HG03558 (cell line): ENCODE results near the gene TBC1D3K.
"Not testable (repeated sequence)": the region's sequence is repeated elsewhere in the genome, so short reads cannot be mapped to it uniquely, and the experiment has no call there.

Experiments
- ATAC-seq: cut with Tn5 transposase; IDR thresholded peaks from one replicate; pipeline ENCODE4 v1.9.1; 2021; ENCODE audit warnings: moderate number of reproducible peaks; ENCODE audit not compliant: unreplicated experiment; ENCODE audit errors: extremely low read depth

TBC1D3K gene

DNA sequence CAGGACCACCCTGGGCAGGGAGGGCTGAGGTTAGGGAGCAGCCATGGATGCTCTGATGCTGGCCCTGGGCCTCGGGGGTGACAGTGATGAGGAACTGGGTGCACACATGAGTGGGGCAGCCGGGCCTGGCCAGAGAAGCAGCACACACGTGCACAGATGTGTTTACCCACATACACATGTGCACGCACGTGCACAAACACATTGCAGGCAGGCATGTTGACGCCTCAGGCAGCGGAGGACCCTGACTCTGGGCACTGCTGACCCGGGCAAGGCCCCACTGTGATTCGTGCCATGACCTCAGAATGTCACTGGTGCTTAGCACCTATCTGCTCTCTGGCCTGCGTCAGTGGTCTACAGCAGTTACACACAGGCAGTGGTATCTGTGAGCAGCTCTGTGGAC is at the start of gene TBC1D3K:
TSS of gene TBC1D3K (plus strand) at position 301 of the 400 bp plus-strand sequence. CDS start 1,585 bp downstream, outside the sequence.
- ATAC-seq: not testable (repeated sequence)

DNA sequence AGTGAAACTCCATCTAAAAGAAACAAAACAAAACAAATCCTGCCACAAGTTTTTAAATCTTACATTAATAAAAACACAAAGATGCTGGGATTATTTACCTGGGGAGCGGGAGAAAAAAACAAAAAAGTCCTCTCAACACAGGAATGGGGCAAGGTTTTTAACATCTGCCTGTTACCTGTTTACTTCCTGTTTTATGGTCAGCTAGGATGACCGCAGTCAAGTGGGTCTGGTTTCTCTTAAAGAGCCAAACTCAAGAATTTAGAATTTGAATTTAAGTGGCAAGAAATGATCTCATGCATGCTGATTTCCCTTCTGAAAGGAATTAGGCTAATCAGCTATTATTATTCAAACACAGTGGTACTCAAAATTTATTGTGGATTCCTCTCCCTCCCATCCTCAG is 39.7 kb upstream of the TBC1D3K start:
- ATAC-seq: no peak

DNA sequence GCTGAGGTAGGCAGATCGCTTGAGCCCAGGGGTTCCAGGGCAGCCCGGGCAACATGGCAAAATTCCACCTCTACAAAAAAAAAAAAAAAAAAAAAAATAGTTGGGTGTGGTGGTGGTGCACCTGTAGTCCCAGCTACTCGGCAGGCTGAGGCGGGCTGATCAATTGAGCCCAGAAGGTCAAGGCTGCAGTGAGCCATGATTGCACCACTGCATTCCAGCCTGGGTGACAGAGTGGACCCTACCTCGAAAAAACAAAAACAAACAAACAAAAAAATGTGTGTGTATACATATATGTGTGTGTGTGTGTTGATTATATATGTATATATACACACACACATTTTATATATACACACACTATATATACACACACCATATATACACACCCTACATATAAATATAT is 39.1 kb upstream of the TBC1D3K start:
- no peak for ATAC-seq

DNA sequence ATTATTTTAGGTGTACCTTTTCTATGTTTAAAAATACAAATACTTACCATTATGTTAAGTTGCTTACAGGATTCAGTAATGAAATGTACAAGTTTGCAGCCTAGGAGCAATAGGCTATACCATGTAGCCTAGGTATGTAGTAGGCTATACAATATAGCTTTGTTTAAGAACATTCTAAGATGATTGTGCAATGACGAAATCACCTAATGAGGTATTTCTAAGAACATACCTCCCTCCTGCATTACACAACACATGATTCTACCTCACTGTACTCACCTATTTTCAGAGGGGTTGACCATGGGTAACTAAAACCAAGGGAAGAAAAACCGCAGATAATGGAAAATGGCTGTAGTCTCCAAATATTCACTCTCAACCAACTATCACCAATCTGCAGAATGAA is 35.3 kb upstream of the TBC1D3K start:
- no peak for ATAC-seq

DNA sequence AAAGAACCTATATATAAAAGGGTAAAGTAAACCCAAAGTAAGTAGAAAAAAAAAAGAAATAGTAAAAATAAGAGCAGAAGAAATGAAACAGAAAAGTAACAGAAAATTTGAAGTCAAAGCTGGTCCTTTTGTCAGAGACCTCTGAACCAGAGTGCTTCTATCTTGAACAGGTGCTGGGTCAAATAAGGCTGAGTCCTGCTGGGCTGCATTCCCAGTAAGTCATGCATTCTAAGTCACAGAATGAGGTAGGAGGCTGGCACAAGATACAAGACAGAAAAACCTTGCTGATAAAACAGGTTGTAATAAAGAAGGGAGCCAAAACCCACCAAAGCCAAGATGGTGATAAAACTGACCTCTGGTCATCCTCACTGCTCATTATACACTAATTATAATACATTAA is 27.3 kb upstream of the TBC1D3K start:
- ATAC-seq: not testable (repeated sequence)
